A549 (cell line): ENCODE data around the gene SLC45A1. TPM values are rescaled to one million over a fixed set of nuclear protein-coding genes. Genes with fewer than 3 reads are reported as not detected.

ENCODE experiments used
- ATAC-seq, 2 experiments: fragments of 200-7000 bp in 1 of 2; fragments of >200 bp in 1 of 2; cut with Nextera tagmentation in 1 of 2; cut with Tn5 transposase in 1 of 2; 3 replicates each; pipeline versions ENCODE4 v1.8.0 to v1.9.1; 2018 to 2020; ENCODE audit warnings: mild to moderate bottlenecking in 1 of 2, moderate library complexity in 1 of 2
- CTCF ChIA-PET: fragments of 300-600 bp; sonication (Branson Sonifier 250); formaldehyde crosslinking; extraction: SDS; loops from one replicate; lab custom pipeline; 2021; ENCODE audit warnings: antibody characterized with exemption, inconsistent platforms; lab: Yijun Ruan, JAX
- POLR2A ChIA-PET: fragments of 350-600 bp; formaldehyde crosslinking; extraction: SDS; loops from one replicate; lab custom pipeline; 2021; ENCODE audit warnings: antibody characterized with exemption, inconsistent platforms; lab: Yijun Ruan, JAX
- DNase-seq, 2 experiments: peaks; one replicate each; pipeline versions ENCODE4 v3.0.0 to v3.0.0-alpha.2; 2011 to 2016; ENCODE audit warnings: low read depth in 1 of 2, low spot score in 1 of 2
- FAIRE-seq: peaks from 2 replicates; lab custom pipeline; 2011; peaks lifted over from hg19 to GRCh38; lab: Jason Lieb, UNC
- H3K27ac ChIP-seq, 2 experiments: fragments of >200 bp; sonication (Bioruptor Twin); formaldehyde crosslinking; 3 replicates each; pipeline ENCODE4 v1.5.1; 2016 to 2017
- H3K4me1 ChIP-seq: fragments of >200 bp; sonication (Bioruptor Twin); formaldehyde crosslinking; 3 replicates; pipeline ENCODE4 v1.6.1; 2016
- H3K4me2 ChIP-seq: fragments of >200 bp; sonication (Bioruptor Twin); formaldehyde crosslinking; 3 replicates; pipeline ENCODE4 v1.6.1; 2016
- H3K4me3 ChIP-seq: fragments of >200 bp; sonication (Bioruptor Twin); formaldehyde crosslinking; 3 replicates; pipeline ENCODE4 v1.5.1; 2016
- H3K9me3 ChIP-seq: fragments of >200 bp; sonication (Bioruptor Twin); formaldehyde crosslinking; 3 replicates; pipeline ENCODE4 v1.6.1; 2016
- ESRRA ChIP-seq: fragments of 150-350 bp; IDR thresholded peaks from 2 replicates; pipeline ENCODE4 v1.6.1; 2014; ENCODE audit warnings: mild to moderate bottlenecking, low read length, borderline replicate concordance
- FOXS1 ChIP-seq: fragments of 250-450 bp; sonication (Bioruptor Pico); IDR thresholded peaks from 2 replicates; pipeline ENCODE4 v1.5.0; 2020; ENCODE audit warnings: mild to moderate bottlenecking, moderate library complexity
- GATA3 ChIP-seq: IDR thresholded peaks from 2 replicates; pipeline ENCODE4 v1.6.1; 2012; ENCODE audit warnings: borderline replicate concordance
- HDAC2 ChIP-seq: fragments of 200-600 bp; sonication (generic); IDR thresholded peaks from 2 replicates; pipeline ENCODE4 v1.6.1; 2016
- HOXA7 ChIP-seq: fragments of 250-450 bp; sonication (Bioruptor Pico); IDR thresholded peaks from 2 replicates; pipeline ENCODE4 v1.5.0; 2020; ENCODE audit warnings: mild to moderate bottlenecking, moderate library complexity
- HOXB13 ChIP-seq: fragments of 250-450 bp; sonication (Bioruptor Pico); IDR thresholded peaks from 2 replicates; pipeline ENCODE4 v1.5.0; 2020; ENCODE audit warnings: low read depth, mild to moderate bottlenecking, moderate library complexity
- JUNB ChIP-seq: fragments of >200 bp; sonication (Bioruptor Twin); formaldehyde crosslinking; IDR thresholded peaks from 2 replicates; pipeline ENCODE4 v1.6.1; 2016
- KDM5A ChIP-seq: fragments of 200-600 bp; sonication (generic); IDR thresholded peaks from 2 replicates; pipeline ENCODE4 v1.6.1; 2016; ENCODE audit warnings: antibody characterized with exemption, mild to moderate bottlenecking
- NFE2L2 ChIP-seq: fragments of 150-350 bp; conservative IDR thresholded peaks from 2 replicates; pipeline ENCODE4 v1.6.1; 2014; ENCODE audit warnings: low read length
- POLR2A ChIP-seq: IDR thresholded peaks from 2 replicates; pipeline ENCODE4 v1.6.1; 2012; ENCODE audit warnings: mild to moderate bottlenecking, low read length
- POLR2AphosphoS2 ChIP-seq: conservative IDR thresholded peaks from 2 replicates; pipeline ENCODE4 v1.6.1; 2012; ENCODE audit warnings: low read length, improper control_type of control experiment, inconsistent platforms
- RAD21 ChIP-seq, 2 experiments: fragments of >200 bp in 1 of 2; sonication (Bioruptor Twin) in 1 of 2; formaldehyde crosslinking in 1 of 2; IDR thresholded peaks in 1 of 2; conservative IDR thresholded peaks in 1 of 2; 2 replicates in 1 of 2; 3 replicates in 1 of 2; pipeline ENCODE4 v1.6.1; 2012 to 2018; ENCODE audit warnings: inconsistent platforms in 1 of 2
- RNF2 ChIP-seq: fragments of 200-600 bp; sonication (generic); IDR thresholded peaks from 2 replicates; pipeline ENCODE4 v1.6.1; 2016; ENCODE audit warnings: low read depth, mild to moderate bottlenecking, antibody characterized with exemption, moderate library complexity, borderline replicate concordance
- SMC3 ChIP-seq: fragments of >200 bp; sonication (Bioruptor Twin); formaldehyde crosslinking; IDR thresholded peaks from 3 replicates; pipeline ENCODE4 v1.6.1; 2018; ENCODE audit warnings: inconsistent platforms
- TP53 ChIP-seq: fragments of 250-450 bp; sonication (Bioruptor Pico); IDR thresholded peaks from 2 replicates; pipeline ENCODE4 v1.5.0; 2021; ENCODE audit warnings: mild to moderate bottlenecking, moderate library complexity
- ZSCAN20 ChIP-seq: fragments of 250-450 bp; sonication (Bioruptor Pico); IDR thresholded peaks from 2 replicates; pipeline ENCODE4 v1.8.0; 2022; ENCODE audit warnings: mild to moderate bottlenecking, moderate library complexity
- WGBS: methylation state at CpG from one replicate; pipeline ENCODE4 v1.1.6; 2017; ENCODE audit errors: missing lambda C conversion rate; 5-methylcytosine and 5-hydroxymethylcytosine counted together
- polyA plus RNA-seq, 4 experiments: library from polyadenylated mRNA; depleted of rRNA in 3 of 4; stranded (reverse); fragments of >200 nt; fragmentation: RNase III in 1 of 4; extraction: RNeasy Plus Mini Kit Qiagen cat#74134 plus additional on column Dnase treatment in 1 of 4; gene quantifications; 2 replicates in 3 of 4; 3 replicates in 1 of 4; pipeline ENCODE4 v1.2.3, GENCODE V29; 2011 to 2017
- TF ChIP-seq, protein P1 (sequence below): fragments of >200 bp; sonication (Bioruptor Twin); formaldehyde crosslinking; IDR thresholded peaks from 3 replicates; pipeline ENCODE4 v1.6.1; 2016
- TF ChIP-seq, protein P2 (sequence below): fragments of >200 bp; sonication (Bioruptor Twin); formaldehyde crosslinking; IDR thresholded peaks from 3 replicates; pipeline ENCODE4 v1.5.1; 2016
- TF ChIP-seq, protein P3 (sequence below): fragments of 200-600 bp; sonication (generic); IDR thresholded peaks from 2 replicates; pipeline ENCODE4 v1.6.1; 2016; ENCODE audit warnings: antibody characterized with exemption, mild to moderate bottlenecking, moderate library complexity

SLC45A1 gene
- polyA plus RNA-seq, 2 of the 4 experiments (the other 2 are of a cell fraction): 1.6 to 1.8 TPM

DNA sequence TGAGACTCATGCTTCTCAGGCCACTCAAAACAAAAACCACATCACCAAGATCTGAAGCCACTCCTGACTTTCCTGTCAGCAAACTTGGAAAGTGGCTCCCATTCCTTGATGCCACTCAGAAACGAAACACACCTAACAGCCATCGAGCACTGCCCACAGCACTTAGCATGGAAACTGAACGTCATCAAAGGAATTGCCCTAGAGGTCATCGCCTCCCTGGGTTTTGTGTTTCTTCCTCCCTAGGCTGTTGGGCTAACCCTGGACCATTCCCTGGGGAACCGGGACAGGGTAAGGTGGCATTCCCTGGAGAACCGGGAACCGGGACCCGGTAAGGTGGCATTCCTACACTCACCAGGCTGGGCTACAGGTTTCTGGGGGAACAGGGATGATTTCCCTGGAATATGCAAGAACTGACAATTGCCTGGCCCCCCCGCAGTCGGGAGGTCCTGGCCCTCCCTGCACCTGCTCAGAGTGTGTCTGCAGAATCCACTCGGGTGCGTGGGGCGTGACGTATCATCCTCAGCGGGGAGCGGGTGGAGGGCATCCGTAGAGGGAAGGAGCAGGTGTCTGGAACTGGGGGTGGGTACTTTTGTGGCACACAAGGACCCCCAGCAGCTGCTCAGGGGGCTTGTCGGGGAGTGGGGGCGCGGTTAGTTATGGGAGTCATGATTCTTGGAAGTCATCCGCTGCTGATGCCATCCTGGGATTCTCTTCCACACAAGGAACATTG, 30.3 kb downstream of the SLC45A1 start:
- H3K9me3 ChIP-seq: no peaks in the 10 kb centered on the region
- POLR2A ChIA-PET: no interaction called here
- no peak for DNase-seq
- FAIRE-seq: no peak
- H3K27ac ChIP-seq: peak overlapping the region; percentile 73 to 82; a peak in 5 of 6 replicates
- peak overlapping the region; percentile 27; the same call in 1 of the 3 replicates for H3K4me2 ChIP-seq
- CTCF ChIA-PET: interaction anchor here (0.8 to 7.8 kb wide), 17 partner anchors 10 to 377 kb away, joined by 3 to 76 read pairs (median 7); no protein-coding TSS in a partner anchor
- ATAC-seq: no peak
- 64% methylated on average over 16 of the region's 21 CpGs for WGBS
- H3K4me3 ChIP-seq: no peak overlapping the region
- H3K4me1 ChIP-seq: peaks cover 22% of the 10 kb centered on the region
- TF ChIP-seq TP53 (CRISPR knock-in tag) (no peak), KDM5A (no peak), SMC3 (no peak), NFE2L2 (no peak), JUNB (no peak), HOXA7 (no peak)
- TF ChIP-seq, protein P1, sequence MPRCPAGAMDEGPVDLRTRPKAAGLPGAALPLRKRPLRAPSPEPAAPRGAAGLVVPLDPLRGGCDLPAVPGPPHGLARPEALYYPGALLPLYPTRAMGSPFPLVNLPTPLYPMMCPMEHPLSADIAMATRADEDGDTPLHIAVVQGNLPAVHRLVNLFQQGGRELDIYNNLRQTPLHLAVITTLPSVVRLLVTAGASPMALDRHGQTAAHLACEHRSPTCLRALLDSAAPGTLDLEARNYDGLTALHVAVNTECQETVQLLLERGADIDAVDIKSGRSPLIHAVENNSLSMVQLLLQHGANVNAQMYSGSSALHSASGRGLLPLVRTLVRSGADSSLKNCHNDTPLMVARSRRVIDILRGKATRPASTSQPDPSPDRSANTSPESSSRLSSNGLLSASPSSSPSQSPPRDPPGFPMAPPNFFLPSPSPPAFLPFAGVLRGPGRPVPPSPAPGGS: no peak

DNA sequence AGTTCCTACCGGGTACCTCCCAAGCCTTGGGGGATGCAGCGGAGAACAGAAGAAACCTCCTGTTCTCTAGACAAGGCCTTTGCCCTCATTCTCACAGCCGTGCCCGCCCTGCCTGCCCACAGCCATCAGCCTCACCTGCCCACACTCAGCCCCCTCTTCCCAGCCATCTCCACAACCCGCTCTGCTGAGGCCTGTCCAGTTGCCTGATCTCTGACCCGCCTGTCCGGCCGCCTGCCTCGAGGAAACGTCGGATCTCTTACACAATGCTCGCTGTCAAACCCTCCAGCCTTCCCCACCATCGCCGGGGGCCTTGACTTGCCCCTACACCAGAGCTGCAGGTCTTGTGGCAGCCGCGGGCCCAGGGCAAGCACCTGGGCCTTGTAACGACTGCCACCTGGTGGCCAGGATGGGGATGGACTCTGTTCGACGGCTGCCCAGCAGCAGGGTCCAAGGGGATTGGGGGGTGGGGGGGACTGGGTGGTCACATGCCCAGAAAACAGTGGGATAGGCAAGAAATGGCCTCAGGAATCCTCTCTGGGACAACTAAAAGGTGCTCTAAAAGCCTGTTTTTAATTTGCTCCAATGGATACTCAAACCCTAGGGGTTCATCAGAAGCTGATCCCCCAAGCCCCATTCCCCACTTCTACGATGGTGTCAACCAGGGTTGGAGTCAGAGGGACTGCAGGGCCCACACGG, 31.0 kb downstream of the SLC45A1 start:
- H3K4me1 ChIP-seq: peaks cover 17% of the 10 kb centered on the region
- DNase-seq (peak; percentile 56 to 58), ATAC-seq (peak; percentile 60 to 75; a peak in 5 of 6 replicates)
- WGBS: 17% methylated on average over 20 of the region's 21 CpGs
- peak overlapping the region; percentile 27; the same call in 1 of the 3 replicates for H3K4me2 ChIP-seq
- no peak overlapping the region for H3K4me3 ChIP-seq
- H3K27ac ChIP-seq: peak overlapping the region; percentile 73 to 82; a peak in 5 of 6 replicates
- POLR2A ChIA-PET: no interaction called here
- no peaks in the 10 kb centered on the region for H3K9me3 ChIP-seq
- TF ChIP-seq KDM5A (no peak), ESRRA (no peak), RAD21 (conservative IDR thresholded peaks at IDR 0.05 in 1 of 2, IDR thresholded peaks at IDR 0.05 in 1 of 2) (peak; percentile 87 to 90), SMC3 (peak; percentile 92)
- TF ChIP-seq, protein P2, sequence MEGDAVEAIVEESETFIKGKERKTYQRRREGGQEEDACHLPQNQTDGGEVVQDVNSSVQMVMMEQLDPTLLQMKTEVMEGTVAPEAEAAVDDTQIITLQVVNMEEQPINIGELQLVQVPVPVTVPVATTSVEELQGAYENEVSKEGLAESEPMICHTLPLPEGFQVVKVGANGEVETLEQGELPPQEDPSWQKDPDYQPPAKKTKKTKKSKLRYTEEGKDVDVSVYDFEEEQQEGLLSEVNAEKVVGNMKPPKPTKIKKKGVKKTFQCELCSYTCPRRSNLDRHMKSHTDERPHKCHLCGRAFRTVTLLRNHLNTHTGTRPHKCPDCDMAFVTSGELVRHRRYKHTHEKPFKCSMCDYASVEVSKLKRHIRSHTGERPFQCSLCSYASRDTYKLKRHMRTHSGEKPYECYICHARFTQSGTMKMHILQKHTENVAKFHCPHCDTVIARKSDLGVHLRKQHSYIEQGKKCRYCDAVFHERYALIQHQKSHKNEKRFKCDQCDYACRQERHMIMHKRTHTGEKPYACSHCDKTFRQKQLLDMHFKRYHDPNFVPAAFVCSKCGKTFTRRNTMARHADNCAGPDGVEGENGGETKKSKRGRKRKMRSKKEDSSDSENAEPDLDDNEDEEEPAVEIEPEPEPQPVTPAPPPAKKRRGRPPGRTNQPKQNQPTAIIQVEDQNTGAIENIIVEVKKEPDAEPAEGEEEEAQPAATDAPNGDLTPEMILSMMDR: peak; percentile 78
- TF ChIP-seq, all 56 proteins: peak for 3
- CTCF ChIA-PET: interaction anchor here (0.6 to 7.8 kb wide), 18 partner anchors 10 to 378 kb away, joined by 3 to 76 read pairs (median 5); no protein-coding TSS in a partner anchor
- FAIRE-seq: no peak

DNA sequence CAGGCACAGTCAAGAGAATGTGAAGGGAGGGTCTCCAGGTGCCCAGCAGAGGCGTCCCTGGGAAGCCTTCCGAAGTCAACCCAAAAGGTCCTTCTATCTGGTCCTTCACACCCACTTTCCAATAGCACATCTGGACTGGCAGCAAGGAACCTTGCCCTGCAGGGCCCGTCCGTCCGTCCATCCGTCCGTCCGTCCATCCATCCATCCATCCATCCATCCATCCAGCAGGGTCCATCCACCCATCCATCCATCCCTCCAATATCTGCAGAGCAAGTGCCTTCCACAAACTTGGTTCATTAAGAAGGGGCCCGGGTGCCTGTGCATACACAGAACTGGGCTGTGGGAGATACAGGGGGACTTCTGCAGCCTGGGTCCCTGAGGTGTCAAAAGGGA, 31.6 kb downstream of the SLC45A1 start:
- TF ChIP-seq, protein P3, sequence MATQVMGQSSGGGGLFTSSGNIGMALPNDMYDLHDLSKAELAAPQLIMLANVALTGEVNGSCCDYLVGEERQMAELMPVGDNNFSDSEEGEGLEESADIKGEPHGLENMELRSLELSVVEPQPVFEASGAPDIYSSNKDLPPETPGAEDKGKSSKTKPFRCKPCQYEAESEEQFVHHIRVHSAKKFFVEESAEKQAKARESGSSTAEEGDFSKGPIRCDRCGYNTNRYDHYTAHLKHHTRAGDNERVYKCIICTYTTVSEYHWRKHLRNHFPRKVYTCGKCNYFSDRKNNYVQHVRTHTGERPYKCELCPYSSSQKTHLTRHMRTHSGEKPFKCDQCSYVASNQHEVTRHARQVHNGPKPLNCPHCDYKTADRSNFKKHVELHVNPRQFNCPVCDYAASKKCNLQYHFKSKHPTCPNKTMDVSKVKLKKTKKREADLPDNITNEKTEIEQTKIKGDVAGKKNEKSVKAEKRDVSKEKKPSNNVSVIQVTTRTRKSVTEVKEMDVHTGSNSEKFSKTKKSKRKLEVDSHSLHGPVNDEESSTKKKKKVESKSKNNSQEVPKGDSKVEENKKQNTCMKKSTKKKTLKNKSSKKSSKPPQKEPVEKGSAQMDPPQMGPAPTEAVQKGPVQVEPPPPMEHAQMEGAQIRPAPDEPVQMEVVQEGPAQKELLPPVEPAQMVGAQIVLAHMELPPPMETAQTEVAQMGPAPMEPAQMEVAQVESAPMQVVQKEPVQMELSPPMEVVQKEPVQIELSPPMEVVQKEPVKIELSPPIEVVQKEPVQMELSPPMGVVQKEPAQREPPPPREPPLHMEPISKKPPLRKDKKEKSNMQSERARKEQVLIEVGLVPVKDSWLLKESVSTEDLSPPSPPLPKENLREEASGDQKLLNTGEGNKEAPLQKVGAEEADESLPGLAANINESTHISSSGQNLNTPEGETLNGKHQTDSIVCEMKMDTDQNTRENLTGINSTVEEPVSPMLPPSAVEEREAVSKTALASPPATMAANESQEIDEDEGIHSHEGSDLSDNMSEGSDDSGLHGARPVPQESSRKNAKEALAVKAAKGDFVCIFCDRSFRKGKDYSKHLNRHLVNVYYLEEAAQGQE: no peak
- TF ChIP-seq HOXB13 (CRISPR knock-in tag): no peak
- TF ChIP-seq RNF2: no peak
- no peak for TF ChIP-seq FOXS1 (CRISPR knock-in tag)
- no peak for TF ChIP-seq POLR2A
- TF ChIP-seq HDAC2: no peak
- TF ChIP-seq POLR2AphosphoS2: no peak
- TF ChIP-seq KDM5A: no peak
- TF ChIP-seq GATA3: no peak
- no peak for TF ChIP-seq ZSCAN20 (CRISPR knock-in tag)
- DNase-seq: no peak
- ChIA-PET POLR2A (no interaction called here), CTCF (interaction anchor here (0.6 to 7.8 kb wide), 18 partner anchors 9 to 586 kb away, joined by 3 to 76 read pairs (median 5); no protein-coding TSS in a partner anchor)
- no peak overlapping the region for H3K4me2 ChIP-seq
- 89% methylated on average over 8 of the region's 9 CpGs for WGBS
- ATAC-seq: no peak
- H3K9me3 ChIP-seq: no peaks in the 10 kb centered on the region
- peak overlapping the region in 1 of 2 experiments; percentile 73; a peak in 1 of 6 replicates for H3K27ac ChIP-seq
- peaks cover 12% of the 10 kb centered on the region; the same call in 2 of the 3 replicates for H3K4me1 ChIP-seq
- FAIRE-seq: no peak
- H3K4me3 ChIP-seq: no peak overlapping the region
